ENCODE results near the gene HCST. TPM values are rescaled to one million over a fixed set of nuclear protein-coding genes. Genes with fewer than 3 reads are reported as not detected.

The HCST gene
- total RNA-seq, 2 donors from 2014 or later, result 1.3 to 1.5 TPM

DNA sequence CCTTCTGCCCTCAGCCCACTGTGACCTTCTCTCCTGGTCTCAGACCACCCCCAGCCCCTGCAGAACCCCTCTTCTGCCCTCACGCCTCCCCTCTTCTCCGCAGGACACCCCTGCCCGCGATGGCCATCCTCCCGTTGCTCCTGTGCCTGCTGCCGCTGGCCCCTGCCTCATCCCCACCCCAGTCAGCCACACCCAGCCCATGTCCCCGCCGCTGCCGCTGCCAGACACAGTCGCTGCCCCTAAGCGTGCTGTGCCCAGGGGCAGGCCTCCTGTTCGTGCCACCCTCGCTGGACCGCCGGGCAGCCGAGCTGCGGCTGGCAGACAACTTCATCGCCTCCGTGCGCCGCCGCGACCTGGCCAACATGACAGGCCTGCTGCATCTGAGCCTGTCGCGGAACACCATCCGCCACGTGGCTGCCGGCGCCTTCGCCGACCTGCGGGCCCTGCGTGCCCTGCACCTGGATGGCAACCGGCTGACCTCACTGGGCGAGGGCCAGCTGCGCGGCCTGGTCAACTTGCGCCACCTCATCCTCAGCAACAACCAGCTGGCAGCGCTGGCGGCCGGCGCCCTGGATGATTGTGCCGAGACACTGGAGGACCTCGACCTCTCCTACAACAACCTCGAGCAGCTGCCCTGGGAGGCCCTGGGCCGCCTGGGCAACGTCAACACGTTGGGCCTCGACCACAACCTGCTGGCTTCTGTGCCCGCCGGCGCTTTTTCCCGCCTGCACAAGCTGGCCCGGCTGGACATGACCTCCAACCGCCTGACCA, 37.2 kb downstream of the HCST start:
- H3K36me3 ChIP-seq (ENCODE audit: control insufficient read depth, insufficient read depth, low read length), result peaks cover 3% of the 10 kb centered on the region
- H3K9me3 ChIP-seq (ENCODE audit: control insufficient read depth, low read length), result no peaks in the 10 kb centered on the region
- WGBS, 2 experiments (ENCODE audit: insufficient coverage in 1 of 2, insufficient read length in 1 of 2), result 95 to 96% methylated on average over 41 to 55 of the region's 55 CpGs
- Mint-ChIP-seq H3K4me1 (peaks cover 23% of the 10 kb centered on the region), H3K27ac (no peak overlapping the region), H3K4me3 (no peak overlapping the region), H3K27me3 (ENCODE audit: insufficient read depth) (no peaks in the 10 kb centered on the region), H3K36me3 (ENCODE audit: low read depth) (peaks cover 21% of the 10 kb centered on the region), H3K9me3 (no peaks in the 10 kb centered on the region)
- H3K4me3 ChIP-seq (ENCODE audit: low read length), result no peak overlapping the region
- H3K4me1 ChIP-seq (ENCODE audit: control insufficient read depth, insufficient read depth, low read length), result peaks cover 6% of the 10 kb centered on the region
- no peak overlapping the region for H3K27ac ChIP-seq (ENCODE audit: low read depth, low read length)
- no peak overlapping the region for H3K9ac ChIP-seq (ENCODE audit: extremely low read depth, low read length, poor library complexity, severe bottlenecking)
- H3K27me3 ChIP-seq (ENCODE audit: control insufficient read depth, insufficient read depth, low read length, poor library complexity, severe bottlenecking), result no peaks in the 10 kb centered on the region
- TF ChIP-seq, protein P1, sequence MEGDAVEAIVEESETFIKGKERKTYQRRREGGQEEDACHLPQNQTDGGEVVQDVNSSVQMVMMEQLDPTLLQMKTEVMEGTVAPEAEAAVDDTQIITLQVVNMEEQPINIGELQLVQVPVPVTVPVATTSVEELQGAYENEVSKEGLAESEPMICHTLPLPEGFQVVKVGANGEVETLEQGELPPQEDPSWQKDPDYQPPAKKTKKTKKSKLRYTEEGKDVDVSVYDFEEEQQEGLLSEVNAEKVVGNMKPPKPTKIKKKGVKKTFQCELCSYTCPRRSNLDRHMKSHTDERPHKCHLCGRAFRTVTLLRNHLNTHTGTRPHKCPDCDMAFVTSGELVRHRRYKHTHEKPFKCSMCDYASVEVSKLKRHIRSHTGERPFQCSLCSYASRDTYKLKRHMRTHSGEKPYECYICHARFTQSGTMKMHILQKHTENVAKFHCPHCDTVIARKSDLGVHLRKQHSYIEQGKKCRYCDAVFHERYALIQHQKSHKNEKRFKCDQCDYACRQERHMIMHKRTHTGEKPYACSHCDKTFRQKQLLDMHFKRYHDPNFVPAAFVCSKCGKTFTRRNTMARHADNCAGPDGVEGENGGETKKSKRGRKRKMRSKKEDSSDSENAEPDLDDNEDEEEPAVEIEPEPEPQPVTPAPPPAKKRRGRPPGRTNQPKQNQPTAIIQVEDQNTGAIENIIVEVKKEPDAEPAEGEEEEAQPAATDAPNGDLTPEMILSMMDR (conservative IDR thresholded peaks at IDR 0.05), result no peak
- DNase-seq, result no peak

DNA sequence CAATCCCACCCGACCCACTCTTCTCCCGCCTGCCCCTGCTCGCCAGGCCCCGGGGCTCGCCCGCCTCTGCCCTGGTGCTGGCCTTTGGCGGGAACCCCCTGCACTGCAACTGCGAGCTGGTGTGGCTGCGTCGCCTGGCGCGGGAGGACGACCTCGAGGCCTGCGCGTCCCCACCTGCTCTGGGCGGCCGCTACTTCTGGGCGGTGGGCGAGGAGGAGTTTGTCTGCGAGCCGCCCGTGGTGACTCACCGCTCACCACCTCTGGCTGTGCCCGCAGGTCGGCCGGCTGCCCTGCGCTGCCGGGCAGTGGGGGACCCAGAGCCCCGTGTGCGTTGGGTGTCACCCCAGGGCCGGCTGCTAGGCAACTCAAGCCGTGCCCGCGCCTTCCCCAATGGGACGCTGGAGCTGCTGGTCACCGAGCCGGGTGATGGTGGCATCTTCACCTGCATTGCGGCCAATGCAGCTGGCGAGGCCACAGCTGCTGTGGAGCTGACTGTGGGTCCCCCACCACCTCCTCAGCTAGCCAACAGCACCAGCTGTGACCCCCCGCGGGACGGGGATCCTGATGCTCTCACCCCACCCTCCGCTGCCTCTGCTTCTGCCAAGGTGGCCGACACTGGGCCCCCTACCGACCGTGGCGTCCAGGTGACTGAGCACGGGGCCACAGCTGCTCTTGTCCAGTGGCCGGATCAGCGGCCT, 37.9 kb downstream of the HCST start:
- no peak for DNase-seq
- H3K27ac Mint-ChIP-seq, result no peak overlapping the region
- H3K27me3 Mint-ChIP-seq (ENCODE audit: insufficient read depth), result no peaks in the 10 kb centered on the region
- no peaks in the 10 kb centered on the region for H3K9me3 Mint-ChIP-seq
- H3K4me3 Mint-ChIP-seq, result no peak overlapping the region
- peaks cover 3% of the 10 kb centered on the region for H3K36me3 ChIP-seq (ENCODE audit: control insufficient read depth, insufficient read depth, low read length)
- H3K9me3 ChIP-seq (ENCODE audit: control insufficient read depth, low read length), result no peaks in the 10 kb centered on the region
- WGBS, 2 experiments (ENCODE audit: insufficient coverage in 1 of 2, insufficient read length in 1 of 2), result 95 to 96% methylated on average over 29 to 51 of the region's 51 CpGs
- H3K36me3 Mint-ChIP-seq (ENCODE audit: low read depth), result peaks cover 21% of the 10 kb centered on the region
- no peak overlapping the region for H3K4me3 ChIP-seq (ENCODE audit: low read length)
- H3K27ac ChIP-seq (ENCODE audit: low read depth, low read length), result no peak overlapping the region
- H3K4me1 ChIP-seq (ENCODE audit: control insufficient read depth, insufficient read depth, low read length), result peaks cover 6% of the 10 kb centered on the region
- TF ChIP-seq, protein P1 (conservative IDR thresholded peaks at IDR 0.05), result no peak
- no peaks in the 10 kb centered on the region for H3K27me3 ChIP-seq (ENCODE audit: control insufficient read depth, insufficient read depth, low read length, poor library complexity, severe bottlenecking)
- peaks cover 23% of the 10 kb centered on the region for H3K4me1 Mint-ChIP-seq
- no peak overlapping the region for H3K9ac ChIP-seq (ENCODE audit: extremely low read depth, low read length, poor library complexity, severe bottlenecking)

DNA sequence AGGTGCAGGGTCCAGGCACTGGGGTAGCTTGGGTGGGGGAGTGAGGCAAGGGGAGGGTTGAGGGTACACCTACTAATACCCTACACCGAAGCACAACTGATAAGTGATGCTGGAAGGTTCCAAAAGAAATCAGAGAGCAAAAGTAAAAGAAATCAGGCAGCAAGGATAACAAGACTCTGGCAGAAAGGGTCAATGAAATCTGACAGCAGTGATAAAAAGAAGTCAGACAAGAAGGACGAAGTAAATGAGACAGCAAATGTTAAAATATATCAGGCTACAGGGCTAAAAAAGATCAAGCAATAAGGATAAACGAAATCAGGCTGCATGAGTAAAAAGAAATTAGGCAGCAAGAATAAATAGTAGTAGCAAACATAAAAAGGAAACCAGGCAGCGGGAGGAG, 38.5 kb downstream of the HCST start:
- H3K4me3 Mint-ChIP-seq, result no peak overlapping the region
- 89 to 95% methylated on average over 4 of the region's 4 CpGs for WGBS, 2 experiments (ENCODE audit: insufficient coverage in 1 of 2, insufficient read length in 1 of 2)
- TF ChIP-seq, protein P1 (conservative IDR thresholded peaks at IDR 0.05), result no peak
- H3K27ac Mint-ChIP-seq, result no peak overlapping the region
- H3K4me1 Mint-ChIP-seq, result peaks cover 19% of the 10 kb centered on the region
- peaks cover 3% of the 10 kb centered on the region for H3K36me3 ChIP-seq (ENCODE audit: control insufficient read depth, insufficient read depth, low read length)
- no peak overlapping the region for H3K4me3 ChIP-seq (ENCODE audit: low read length)
- H3K9me3 ChIP-seq (ENCODE audit: control insufficient read depth, low read length), result no peaks in the 10 kb centered on the region
- peaks cover 6% of the 10 kb centered on the region for H3K4me1 ChIP-seq (ENCODE audit: control insufficient read depth, insufficient read depth, low read length)
- H3K27ac ChIP-seq (ENCODE audit: low read depth, low read length), result no peak overlapping the region
- no peaks in the 10 kb centered on the region for H3K27me3 ChIP-seq (ENCODE audit: control insufficient read depth, insufficient read depth, low read length, poor library complexity, severe bottlenecking)
- DNase-seq, result no peak
- H3K36me3 Mint-ChIP-seq (ENCODE audit: low read depth), result peaks cover 21% of the 10 kb centered on the region
- no peaks in the 10 kb centered on the region for H3K27me3 Mint-ChIP-seq (ENCODE audit: insufficient read depth)
- H3K9me3 Mint-ChIP-seq, result no peaks in the 10 kb centered on the region
- H3K9ac ChIP-seq (ENCODE audit: extremely low read depth, low read length, poor library complexity, severe bottlenecking), result no peak overlapping the region
